ENCODE results near the gene ZNF33B. TPM values are rescaled to one million over a fixed set of nuclear protein-coding genes. Genes with fewer than 3 reads are reported as not detected.

ZNF33B gene
- total and polyA plus RNA-seq, 9 of the 15 experiments (the other 6 are each of a cell fraction or from before 2014, with no cell fraction given): 6.9 to 23.9 (median 15.4) TPM

GRCh38 chr10:42549851-42550250, 88.5 kb downstream of the ZNF33B start:
- 96% methylated on average over 3 of the region's 3 CpGs for WGBS (ENCODE audit: insufficient coverage, low coverage, missing lambda C conversion rate)

More at GRCh38 chr10:42549851-42550250, 88.5 kb downstream of the ZNF33B start:
- POLR2A ChIA-PET: interaction anchor here (0.6 kb wide), 2 partner anchors 10 to 1648 kb away, joined by 3 to 5 read pairs; no protein-coding TSS in a partner anchor
- DNase-seq (ENCODE audit: extremely low read depth in 1 of 4, low spot score in 3 of 4): no peak
- Histone ChIP-seq H3K36me3 (ENCODE audit: control insufficient read depth, insufficient read depth, low read length) (peaks cover 15% of the 10 kb centered on the region; the same call in 1 of the 3 replicates), H3K79me2 (ENCODE audit: control insufficient read depth, insufficient read depth, low read length) (peaks cover 38% of the 10 kb centered on the region), H2AFZ (ENCODE audit: low read depth, low read length) (no peak overlapping the region), H3K4me3 (no peak overlapping the region), H3K9me1 (ENCODE audit: control insufficient read depth, insufficient read depth, low read length) (no peaks in the 10 kb centered on the region), H4K20me1 (replicated peaks; ENCODE audit: control insufficient read depth, insufficient read depth, low read length) (no peaks in the 10 kb centered on the region), H3K9ac (ENCODE audit: insufficient read depth in 1 of 2, low read depth in 2 of 2, low read length in 2 of 2) (no peak overlapping the region), H3K27me3 (ENCODE audit: control insufficient read depth in 2 of 2, insufficient read depth in 2 of 2, low read length in 2 of 2) (no peaks in the 10 kb centered on the region), H3K4me2 (ENCODE audit: insufficient read depth, low read length) (no peak overlapping the region), H3K9me3 (replicated peaks; ENCODE audit: control insufficient read depth, insufficient read depth, low read depth, low read length) (peaks cover 8% of the 10 kb centered on the region; the same call in 1 of the 2 replicates), H3K27ac (ENCODE audit: extremely low read depth, low read depth, low read length) (no peak overlapping the region), H3K4me1 (replicated peaks in 1 of 2; ENCODE audit: control insufficient read depth in 2 of 2, insufficient read depth in 2 of 2, low read length in 2 of 2) (peaks cover 0 to 17% of the 10 kb centered on the region in 2 experiments; a peak in 3 of 5 replicates)
- no TSS peak for BruUV-seq (replicated peaks)
- intact Hi-C loops (cut with micrococcal nuclease) (loop anchor here (5.0 kb wide), 2 partner anchors 183 to 232 kb away; partner anchors contain the start of gene BMS1), in situ Hi-C loops (cut with MboI) (no loop called here)
- no peak for FAIRE-seq
- CTCF ChIA-PET (ENCODE audit: low intra/inter-chr PET ratio): no interaction called here
- TF ChIP-seq ZBTB40 (IDR thresholded peaks at IDR 0.05) (no peak), ZBTB40 (CRISPR knock-in tag; IDR thresholded peaks at IDR 0.05) (no peak), KAT7 (CRISPR knock-in tag; IDR thresholded peaks at IDR 0.05; ENCODE audit: borderline replicate concordance) (no peak), PCBP1 (IDR thresholded peaks at IDR 0.05; ENCODE audit: low read depth, low read length, poor library complexity, severe bottlenecking) (no peak), THRB (CRISPR knock-in tag; conservative IDR thresholded peaks at IDR 0.05) (no peak), NUFIP1 (IDR thresholded peaks at IDR 0.05; ENCODE audit: partially characterized antibody) (no peak), MLX (CRISPR knock-in tag; conservative IDR thresholded peaks at IDR 0.05) (no peak), KLF1 (tag; IDR thresholded peaks at IDR 0.05) (no peak)
- TF ChIP-seq, protein P1, sequence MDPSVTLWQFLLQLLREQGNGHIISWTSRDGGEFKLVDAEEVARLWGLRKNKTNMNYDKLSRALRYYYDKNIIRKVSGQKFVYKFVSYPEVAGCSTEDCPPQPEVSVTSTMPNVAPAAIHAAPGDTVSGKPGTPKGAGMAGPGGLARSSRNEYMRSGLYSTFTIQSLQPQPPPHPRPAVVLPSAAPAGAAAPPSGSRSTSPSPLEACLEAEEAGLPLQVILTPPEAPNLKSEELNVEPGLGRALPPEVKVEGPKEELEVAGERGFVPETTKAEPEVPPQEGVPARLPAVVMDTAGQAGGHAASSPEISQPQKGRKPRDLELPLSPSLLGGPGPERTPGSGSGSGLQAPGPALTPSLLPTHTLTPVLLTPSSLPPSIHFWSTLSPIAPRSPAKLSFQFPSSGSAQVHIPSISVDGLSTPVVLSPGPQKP (CRISPR knock-in tag; IDR thresholded peaks at IDR 0.05): no peak
- no peak for ATAC-seq
